ACHN (cell line): ENCODE measurements around the gene EPC1.
"Not testable (repeated sequence)": the region's sequence is repeated elsewhere in the genome, so short reads cannot be mapped to it uniquely, and the experiment has no call there.

Source experiments
- DNase-seq: peaks from one replicate; pipeline ENCODE4 v3.0.0-alpha.2; 2015
- in situ Hi-C: cut with HindIII; loops from 2 replicates; pipeline ENCODE4 v1.10.0; 2017; ENCODE audit warnings: low sequenced_read_pairs, low pct_ligation_motif_present, low pct_unique_long_range_greater_than_20kb

Gene EPC1

GRCh38 chr10:32346551-32347362 lies at the start of gene EPC1:
TSS of gene EPC1 (minus strand) at chr10:32347158. CDS start at chr10:32346915, 243 bp downstream.
- peak; percentile 85 for DNase-seq
- in situ Hi-C loops: no loop called here

- DNase-seq: no peak
- in situ Hi-C loops: no loop called here
Measured at GRCh38 chr10:32393911-32394310, 47.0 kb upstream of the EPC1 start.

GRCh38 chr10:32392284-32392683 lies 45.3 kb upstream of the EPC1 start:
- DNase-seq, in situ Hi-C loops: not testable (repeated sequence)

- in situ Hi-C loops: no loop called here
- DNase-seq: no peak
Measured at GRCh38 chr10:32390193-32390592, 43.2 kb upstream of the EPC1 start.

GRCh38 chr10:32388258-32389027 lies 41.5 kb upstream of the EPC1 start:
- in situ Hi-C loops: no loop called here
- DNase-seq: no peak

- in situ Hi-C loops: no loop called here
- no peak for DNase-seq
Measured at GRCh38 chr10:32386623-32387260, 39.8 kb upstream of the EPC1 start.

- no peak for DNase-seq
- in situ Hi-C loops: no loop called here
Measured at GRCh38 chr10:32384171-32384570, 37.2 kb upstream of the EPC1 start.

- in situ Hi-C loops: no loop called here
Measured at GRCh38 chr10:32381165-32381564, 34.2 kb upstream of the EPC1 start.

GRCh38 chr10:32379950-32380551 lies 33.1 kb upstream of the EPC1 start:
- DNase-seq: no peak
- in situ Hi-C loops: no loop called here

More at GRCh38 chr10:32381165-32381564, 34.2 kb upstream of the EPC1 start:
- no peak for DNase-seq

- in situ Hi-C loops: no loop called here
- peak; percentile 32 for DNase-seq
Measured at GRCh38 chr10:32379318-32379949, 32.5 kb upstream of the EPC1 start.

GRCh38 chr10:32378363-32379317 lies 31.7 kb upstream of the EPC1 start:
- DNase-seq: peak; percentile 84
- in situ Hi-C loops: no loop called here

- DNase-seq: peak; percentile 49
- in situ Hi-C loops: no loop called here
Measured at GRCh38 chr10:32377458-32378259, 30.7 kb upstream of the EPC1 start.

- in situ Hi-C loops: no loop called here
- DNase-seq: peak; percentile 10
Measured at GRCh38 chr10:32376771-32377170, 29.8 kb upstream of the EPC1 start.

GRCh38 chr10:32376097-32376496 lies 29.1 kb upstream of the EPC1 start:
- DNase-seq: no peak
- in situ Hi-C loops: no loop called here

- no peak for DNase-seq
- in situ Hi-C loops: no loop called here
Measured at GRCh38 chr10:32375631-32376030, 28.7 kb upstream of the EPC1 start.

- no peak for DNase-seq
- in situ Hi-C loops: no loop called here
Measured at GRCh38 chr10:32374605-32375004, 27.6 kb upstream of the EPC1 start.

- DNase-seq: no peak
- in situ Hi-C loops: no loop called here
Measured at GRCh38 chr10:32373496-32373895, 26.5 kb upstream of the EPC1 start.
